B cell (primary cell): Measurements from ENCODE around the gene ZFYVE16. TPM values are rescaled to one million over a fixed set of nuclear protein-coding genes. Genes with fewer than 3 reads are reported as not detected.

Source experiments
- ATAC-seq: fragments of 200-7000 bp; cut with Tn5 transposase; one replicate; pipeline ENCODE4 v1.10.0; 2021; ENCODE audit warnings: low read depth, mild to moderate bottlenecking, moderate number of reproducible peaks, moderate library complexity
- CTCF ChIA-PET: fragments of 350-600 bp; sonication (Branson Sonifier 250); formaldehyde crosslinking; loops from one replicate; lab custom pipeline; 2021; ENCODE audit warnings: antibody characterized with exemption, inconsistent platforms; lab: Charles Lee
- POLR2A ChIA-PET: fragments of 350-600 bp; sonication (Branson Sonifier 250); formaldehyde crosslinking; loops from one replicate; lab custom pipeline; 2021; ENCODE audit warnings: antibody characterized with exemption; lab: Charles Lee
- DNase-seq: peaks from one replicate; pipeline ENCODE4 v3.0.0; 2013
- H2AFZ ChIP-seq: 2 replicates; pipeline ENCODE4 v1.6.1; 2012; ENCODE audit warnings: mild to moderate bottlenecking, low read depth, low read length; ENCODE audit not compliant: insufficient read depth, poor library complexity, severe bottlenecking
- H3K27ac ChIP-seq, 2 donors: 1 replicate in 1 of 2; 2 replicates in 1 of 2; pipeline ENCODE4 v1.5.1; 2012 to 2013; ENCODE audit warnings: low read length in 2 of 2, mild to moderate bottlenecking in 2 of 2, moderate library complexity in 1 of 2
- H3K27me3 ChIP-seq, 4 experiments: fragments of 200-600 bp in 1 of 4; sonication (generic) in 1 of 4; replicated peaks in 1 of 4; 1 replicate in 2 of 4; 2 replicates in 2 of 4; pipeline versions ENCODE4 v1.6.1 to v1.7.0; 2013 to 2016; ENCODE audit warnings: low read length in 3 of 4, mild to moderate bottlenecking in 2 of 4, mixed read lengths in 1 of 4, moderate library complexity in 1 of 4; ENCODE audit not compliant: insufficient read depth in 4 of 4, control insufficient read depth in 3 of 4; ENCODE audit errors: control extremely low read depth in 1 of 4
- H3K36me3 ChIP-seq, 2 experiments: replicated peaks in 1 of 2; 1 replicate in 1 of 2; 2 replicates in 1 of 2; pipeline versions ENCODE4 v1.6.1 to v1.7.1; 2013; ENCODE audit warnings: low read length in 1 of 2; ENCODE audit not compliant: insufficient read depth in 2 of 2, control insufficient read depth in 1 of 2; ENCODE audit errors: control extremely low read depth in 1 of 2, extremely low read depth in 1 of 2
- H3K4me1 ChIP-seq, 2 donors: fragments of 200-600 bp in 1 of 2; sonication (generic) in 1 of 2; 1 replicate in 1 of 2; 2 replicates in 1 of 2; pipeline versions ENCODE4 v1.5.1 to v1.6.1; 2013 to 2017; ENCODE audit warnings: low read length in 2 of 2; ENCODE audit not compliant: control insufficient read depth in 2 of 2, insufficient read depth in 2 of 2
- H3K4me2 ChIP-seq: replicated peaks from 2 replicates; pipeline ENCODE3; 2012; ENCODE audit warnings: mild to moderate bottlenecking, low read depth, low read length; ENCODE audit not compliant: poor library complexity, severe bottlenecking
- H3K4me3 ChIP-seq, 5 experiments: fragments of 200-600 bp in 1 of 5; sonication (generic) in 1 of 5; 1 replicate in 3 of 5; 2 replicates in 2 of 5; pipeline versions ENCODE4 v1.5.1 to v1.7.0; 2011 to 2016; ENCODE audit warnings: low read length in 4 of 5, mild to moderate bottlenecking in 4 of 5, low read depth in 2 of 5, control low read depth in 1 of 5, moderate library complexity in 1 of 5; ENCODE audit not compliant: insufficient read depth in 1 of 5; ENCODE audit errors: control extremely low read depth in 1 of 5, extremely low read depth in 1 of 5
- H3K79me2 ChIP-seq: fragments of 200-600 bp; sonication (generic); one replicate; pipeline ENCODE4 v1.6.0; 2016; ENCODE audit warnings: low read length; ENCODE audit not compliant: control insufficient read depth, insufficient read depth
- H3K9ac ChIP-seq: fragments of 200-600 bp; sonication (generic); 2 replicates; pipeline ENCODE4 v1.6.1; 2017; ENCODE audit warnings: mild to moderate bottlenecking, low read length, moderate library complexity
- H3K9me3 ChIP-seq, 3 donors: one replicate each; pipeline versions ENCODE4 v1.6.1 to v1.7.1; 2013; ENCODE audit warnings: low read length in 2 of 3; ENCODE audit not compliant: control insufficient read depth in 2 of 3, insufficient read depth in 1 of 3; ENCODE audit errors: control extremely low read depth in 1 of 3
- H4K20me1 ChIP-seq: 2 replicates; pipeline ENCODE4 v1.6.0; 2012; ENCODE audit warnings: mild to moderate bottlenecking, low read length; ENCODE audit not compliant: insufficient read depth, control insufficient read depth, poor library complexity, severe bottlenecking
- H3K27ac Mint-ChIP-seq: one replicate; pipeline ENCODE4 v1.8.0; 2021; ENCODE audit warnings: mixed read lengths
- H3K27me3 Mint-ChIP-seq: one replicate; pipeline ENCODE4 v1.8.0; 2021; ENCODE audit warnings: mixed read lengths
- H3K4me1 Mint-ChIP-seq: one replicate; pipeline ENCODE4 v1.8.0; 2021; ENCODE audit warnings: mixed read lengths
- H3K4me3 Mint-ChIP-seq: one replicate; pipeline ENCODE4 v1.8.0; 2021; ENCODE audit warnings: mixed read lengths
- H3K9me3 Mint-ChIP-seq: one replicate; pipeline ENCODE4 v1.8.0; 2022; ENCODE audit warnings: mixed read lengths; ENCODE audit not compliant: insufficient read depth
- EZH2 ChIP-seq: IDR thresholded peaks from 2 replicates; pipeline ENCODE4 v1.6.1; 2012; ENCODE audit warnings: borderline replicate concordance, low read depth, mild to moderate bottlenecking, moderate library complexity, low read length; ENCODE audit not compliant: insufficient read depth, poor library complexity, severe bottlenecking
- WGBS: methylation state at CpG from one replicate; pipeline ENCODE4 v1.1.5; 2013; ENCODE audit warnings: missing lambda C conversion rate; ENCODE audit not compliant: insufficient coverage; 5-methylcytosine and 5-hydroxymethylcytosine counted together
- intact Hi-C: fragments of 100-400 bp; cut with micrococcal nuclease; formaldehyde crosslinking; loops from one replicate; pipeline ENCODE4 v1.10.0; 2022
- polyA plus RNA-seq: library from polyadenylated mRNA; depleted of rRNA; stranded (reverse); fragments of >200 nt; gene quantifications from 2 replicates; pipeline ENCODE4 v1.2.3, GENCODE V29; 2012
- total RNA-seq, 2 donors: library from RNA; stranded (reverse); fragments of 120-200 nt in 1 of 2; gene quantifications; 1 replicate in 1 of 2; 2 replicates in 1 of 2; pipeline versions ENCODE4 v1.2.3 to v1.2.4, GENCODE V29; 2013 to 2022
- TF ChIP-seq, protein P1 (sequence below): fragments of 200-600 bp; IDR thresholded peaks from one replicate; pipeline ENCODE4 v1.8.0; 2022; ENCODE audit warnings: antibody characterized with exemption, mild to moderate bottlenecking

ZFYVE16 gene
- total and polyA plus RNA-seq, 2 donors (not counting 1 experiment from before 2014, with no cell fraction given) = 4.7 to 38.3 TPM

- TF ChIP-seq, protein P1, sequence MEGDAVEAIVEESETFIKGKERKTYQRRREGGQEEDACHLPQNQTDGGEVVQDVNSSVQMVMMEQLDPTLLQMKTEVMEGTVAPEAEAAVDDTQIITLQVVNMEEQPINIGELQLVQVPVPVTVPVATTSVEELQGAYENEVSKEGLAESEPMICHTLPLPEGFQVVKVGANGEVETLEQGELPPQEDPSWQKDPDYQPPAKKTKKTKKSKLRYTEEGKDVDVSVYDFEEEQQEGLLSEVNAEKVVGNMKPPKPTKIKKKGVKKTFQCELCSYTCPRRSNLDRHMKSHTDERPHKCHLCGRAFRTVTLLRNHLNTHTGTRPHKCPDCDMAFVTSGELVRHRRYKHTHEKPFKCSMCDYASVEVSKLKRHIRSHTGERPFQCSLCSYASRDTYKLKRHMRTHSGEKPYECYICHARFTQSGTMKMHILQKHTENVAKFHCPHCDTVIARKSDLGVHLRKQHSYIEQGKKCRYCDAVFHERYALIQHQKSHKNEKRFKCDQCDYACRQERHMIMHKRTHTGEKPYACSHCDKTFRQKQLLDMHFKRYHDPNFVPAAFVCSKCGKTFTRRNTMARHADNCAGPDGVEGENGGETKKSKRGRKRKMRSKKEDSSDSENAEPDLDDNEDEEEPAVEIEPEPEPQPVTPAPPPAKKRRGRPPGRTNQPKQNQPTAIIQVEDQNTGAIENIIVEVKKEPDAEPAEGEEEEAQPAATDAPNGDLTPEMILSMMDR = no peak
- TF ChIP-seq EZH2 = no peak
- H3K4me3 Mint-ChIP-seq = no peak overlapping the region
- ATAC-seq (no peak), DNase-seq (no peak)
- Histone ChIP-seq H3K36me3 (peaks cover 0 to 25% of the 10 kb centered on the region in 2 experiments), H3K27me3 (no peaks in the 10 kb centered on the region), H3K9me3 (peaks cover 0 to 4% (median 0%) of the 10 kb centered on the region in 3 donors), H2AFZ (no peak overlapping the region), H3K4me3 (no peak overlapping the region), H3K9ac (no peak overlapping the region), H3K27ac (no peak overlapping the region), H4K20me1 (no peaks in the 10 kb centered on the region), H3K4me2 (no peak overlapping the region), H3K79me2 (no peaks in the 10 kb centered on the region), H3K4me1 (no peaks in the 10 kb centered on the region)
- POLR2A ChIA-PET = no interaction called here
- no peaks in the 10 kb centered on the region for H3K27me3 Mint-ChIP-seq
- H3K27ac Mint-ChIP-seq = no peak overlapping the region
- 100% methylated on average over 1 of the region's 4 CpGs for WGBS
- no peaks in the 10 kb centered on the region for H3K9me3 Mint-ChIP-seq
- H3K4me1 Mint-ChIP-seq = peaks cover 2% of the 10 kb centered on the region
- CTCF ChIA-PET = no interaction called here
- intact Hi-C loops = no loop called here
These were observed 30.9 kb downstream of the ZFYVE16 start for GRCh38 chr5:80438739-80439138.

DNA sequence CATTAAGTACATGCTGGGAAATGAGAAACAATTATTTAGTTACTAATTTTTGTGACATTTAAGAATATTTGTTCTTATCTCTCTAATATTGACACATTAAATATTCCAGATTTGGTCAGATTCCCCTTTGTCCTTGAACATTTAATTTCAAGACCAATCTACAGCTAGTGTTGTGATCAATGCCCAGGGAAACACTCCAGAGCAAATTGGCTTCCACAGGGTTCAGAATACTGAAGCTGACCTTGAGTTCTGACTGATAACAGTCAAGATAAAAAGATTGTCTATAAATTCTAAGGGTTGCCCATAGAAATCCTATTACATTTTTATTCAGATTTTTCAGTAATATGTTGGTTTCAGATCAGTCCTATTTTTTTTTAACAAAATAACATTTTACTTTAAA is 31.3 kb downstream of the ZFYVE16 start:
- peaks cover 2% of the 10 kb centered on the region for H3K4me1 Mint-ChIP-seq
- no peak overlapping the region for H3K4me2 ChIP-seq

More for the DNA sequence above, 31.3 kb downstream of the ZFYVE16 start:
- Histone ChIP-seq H3K9me3 (peaks cover 0 to 4% (median 0%) of the 10 kb centered on the region in 3 donors), H4K20me1 (no peaks in the 10 kb centered on the region), H3K4me1 (no peaks in the 10 kb centered on the region), H3K4me3 (no peak overlapping the region), H3K79me2 (no peaks in the 10 kb centered on the region), H3K9ac (no peak overlapping the region), H3K27ac (no peak overlapping the region), H3K36me3 (peaks cover 0 to 25% of the 10 kb centered on the region in 2 experiments), H2AFZ (no peak overlapping the region), H3K27me3 (no peaks in the 10 kb centered on the region)
- DNase-seq (no peak), ATAC-seq (no peak)
- no peak overlapping the region for H3K27ac Mint-ChIP-seq
- H3K27me3 Mint-ChIP-seq = no peaks in the 10 kb centered on the region
- intact Hi-C loops = no loop called here
- POLR2A ChIA-PET = no interaction called here
- CTCF ChIA-PET = no interaction called here
- H3K4me3 Mint-ChIP-seq = no peak overlapping the region
- no peaks in the 10 kb centered on the region for H3K9me3 Mint-ChIP-seq
- TF ChIP-seq, protein P1 = no peak
- no peak for TF ChIP-seq EZH2
